ENCODE data around the gene NFYC. TPM values are rescaled to one million over a fixed set of nuclear protein-coding genes. Genes with fewer than 3 reads are reported as not detected.

NFYC gene
- total and polyA plus RNA-seq, 2 of the 8 experiments (the other 6 are each of a cell fraction or from before 2014, with no cell fraction given), result 54.1 to 124 TPM

DNA sequence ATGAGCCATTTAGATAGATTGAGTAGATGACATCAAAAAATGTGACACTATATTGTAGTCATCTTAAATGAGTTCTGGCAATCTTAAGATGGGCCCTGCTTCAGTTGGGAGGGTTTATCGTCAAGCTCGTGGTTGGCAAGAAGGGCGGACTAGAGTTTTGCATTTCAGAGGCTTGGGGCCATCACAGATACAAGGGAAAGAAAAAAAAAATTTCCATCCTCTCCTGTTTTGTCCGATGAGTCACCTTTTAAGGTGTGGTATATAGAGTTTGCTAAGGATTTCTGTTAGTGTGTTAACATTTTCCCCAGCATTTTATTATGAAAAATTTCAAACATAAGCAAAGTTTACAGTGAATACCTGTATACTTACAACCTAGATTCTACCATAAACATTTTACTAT lies 60.3 kb downstream of the NFYC start:
- H3K4me1 ChIP-seq (replicated peaks in 1 of 4; ENCODE audit: control insufficient read depth in 3 of 4, insufficient read depth in 4 of 4, low read length in 3 of 4), result no peaks in the 10 kb centered on the region
- no peak overlapping the region for H3K4me2 ChIP-seq (ENCODE audit: insufficient read depth in 1 of 2, low read depth in 2 of 2, low read length in 2 of 2)
- no peak overlapping the region for H2BK12ac ChIP-seq (ENCODE audit: low read depth, low read length)
- CTCF ChIA-PET (ENCODE audit: partially characterized antibody), result interaction anchor here (0.6 to 15.0 kb wide), 2 partner anchors 22 to 200 kb away, joined by 3 to 140 read pairs; no protein-coding TSS in a partner anchor
- FAIRE-seq (no peak), DNase-seq (ENCODE audit: low read depth in 1 of 2, low spot score in 2 of 2) (no peak)
- 87% methylated on average over 4 of the region's 4 CpGs; no CpG with 5 or more reads in 1 of the 2 experiments for WGBS, 2 experiments (ENCODE audit: extremely low coverage in 1 of 2, insufficient coverage in 1 of 2, insufficient read length in 1 of 2, insufficient replicate concordance in 2 of 2, low coverage in 1 of 2, low lambda C conversion rate in 2 of 2, missing lambda C conversion rate in 1 of 2)
- H3K23ac ChIP-seq (ENCODE audit: insufficient read length), result no peak overlapping the region
- no peak overlapping the region for H4K91ac ChIP-seq (replicated peaks; ENCODE audit: insufficient read length, low read length)
- no peak overlapping the region for H4K8ac ChIP-seq (ENCODE audit: extremely low read depth, insufficient read depth, low read length)
- no peaks in the 10 kb centered on the region for H3K79me2 ChIP-seq (ENCODE audit: control insufficient read depth in 1 of 2, insufficient read depth in 2 of 2, low read length in 2 of 2)
- peaks cover under 1 to 73% (median 52%) of the 10 kb centered on the region in 4 experiments; a peak in 7 of 8 replicates for H3K36me3 ChIP-seq (ENCODE audit: control insufficient read depth in 2 of 4, insufficient read depth in 4 of 4, low read length in 3 of 4)
- no peaks in the 10 kb centered on the region for H3K9me3 ChIP-seq (ENCODE audit: insufficient read depth in 2 of 2, low read depth in 1 of 2, low read length in 1 of 2)
- H2BK20ac ChIP-seq (ENCODE audit: low read length), result no peak overlapping the region
- H4K5ac ChIP-seq (ENCODE audit: insufficient read length, low read depth, low read length), result no peak overlapping the region
- no peaks in the 10 kb centered on the region for H3K27me3 ChIP-seq (replicated peaks in 1 of 4; ENCODE audit: control insufficient read depth in 3 of 4, extremely low read depth in 1 of 4, insufficient read depth in 3 of 4, low read length in 3 of 4)
- peaks cover 2 to 4% of the 10 kb centered on the region in 2 experiments for H4K20me1 ChIP-seq (replicated peaks in 1 of 2; ENCODE audit: control insufficient read depth in 1 of 2, insufficient read depth in 2 of 2, low read length in 2 of 2)
- no peak overlapping the region for H3K9ac ChIP-seq (replicated peaks in 1 of 4; ENCODE audit: extremely low read depth in 1 of 4, low read depth in 3 of 4, low read length in 3 of 4)
- no peak overlapping the region for H3K4ac ChIP-seq (replicated peaks; ENCODE audit: insufficient read length, low read depth, low read length)
- no peak overlapping the region for H2AFZ ChIP-seq (ENCODE audit: low read length)
- H3K56ac ChIP-seq (replicated peaks; ENCODE audit: insufficient read length, low read depth, low read length), result no peak overlapping the region
- TF ChIP-seq, protein P1, sequence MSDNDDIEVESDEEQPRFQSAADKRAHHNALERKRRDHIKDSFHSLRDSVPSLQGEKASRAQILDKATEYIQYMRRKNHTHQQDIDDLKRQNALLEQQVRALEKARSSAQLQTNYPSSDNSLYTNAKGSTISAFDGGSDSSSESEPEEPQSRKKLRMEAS (IDR thresholded peaks at IDR 0.05), result no peak
- no peak for TF ChIP-seq CEBPB (IDR thresholded peaks at IDR 0.05; ENCODE audit: low read depth, low read length)
- TF ChIP-seq, protein P2, sequence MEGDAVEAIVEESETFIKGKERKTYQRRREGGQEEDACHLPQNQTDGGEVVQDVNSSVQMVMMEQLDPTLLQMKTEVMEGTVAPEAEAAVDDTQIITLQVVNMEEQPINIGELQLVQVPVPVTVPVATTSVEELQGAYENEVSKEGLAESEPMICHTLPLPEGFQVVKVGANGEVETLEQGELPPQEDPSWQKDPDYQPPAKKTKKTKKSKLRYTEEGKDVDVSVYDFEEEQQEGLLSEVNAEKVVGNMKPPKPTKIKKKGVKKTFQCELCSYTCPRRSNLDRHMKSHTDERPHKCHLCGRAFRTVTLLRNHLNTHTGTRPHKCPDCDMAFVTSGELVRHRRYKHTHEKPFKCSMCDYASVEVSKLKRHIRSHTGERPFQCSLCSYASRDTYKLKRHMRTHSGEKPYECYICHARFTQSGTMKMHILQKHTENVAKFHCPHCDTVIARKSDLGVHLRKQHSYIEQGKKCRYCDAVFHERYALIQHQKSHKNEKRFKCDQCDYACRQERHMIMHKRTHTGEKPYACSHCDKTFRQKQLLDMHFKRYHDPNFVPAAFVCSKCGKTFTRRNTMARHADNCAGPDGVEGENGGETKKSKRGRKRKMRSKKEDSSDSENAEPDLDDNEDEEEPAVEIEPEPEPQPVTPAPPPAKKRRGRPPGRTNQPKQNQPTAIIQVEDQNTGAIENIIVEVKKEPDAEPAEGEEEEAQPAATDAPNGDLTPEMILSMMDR (IDR thresholded peaks at IDR 0.05; ENCODE audit: control extremely low read depth in 1 of 3, insufficient read depth in 1 of 3, low read depth in 1 of 3, low read length in 3 of 3), result no peak
- no peaks in the 10 kb centered on the region for H3K23me2 ChIP-seq (ENCODE audit: low read depth, low read length)
- no peak overlapping the region for H2BK15ac ChIP-seq (ENCODE audit: low read length)
- H3K27ac ChIP-seq (ENCODE audit: low read depth, low read length), result no peak overlapping the region
- H2BK120ac ChIP-seq (replicated peaks; ENCODE audit: low read depth, low read length), result no peak overlapping the region
- H3K14ac ChIP-seq (ENCODE audit: insufficient read length), result no peak overlapping the region
- H3K4me3 ChIP-seq (ENCODE audit: extremely low read depth in 1 of 4, insufficient read depth in 2 of 4, low read depth in 3 of 4, low read length in 4 of 4), result no peak overlapping the region
- peaks cover 5% of the 10 kb centered on the region; the same call in 1 of the 2 replicates for H3K79me1 ChIP-seq (ENCODE audit: low read depth, low read length)
- POLR2A ChIA-PET (ENCODE audit: partially characterized antibody), result no interaction called here
- no peak overlapping the region for H2AK5ac ChIP-seq (ENCODE audit: low read depth, low read length)
- H2BK5ac ChIP-seq (ENCODE audit: low read depth, low read length), result no peak overlapping the region
- no peak overlapping the region for H3K18ac ChIP-seq (ENCODE audit: extremely low read depth, low read length)
